ENCODE data around the gene PACSIN1.
"Not testable (repeated sequence)": the region's sequence is repeated elsewhere in the genome, so short reads cannot be mapped to it uniquely, and the experiment has no call there.

PACSIN1 gene

GRCh38 chr6:34457742-34458735 is 7.8 kb upstream of the PACSIN1 start:
- no peak for DNase-seq (ENCODE audit: low spot score)

GRCh38 chr6:34459899-34460593 is 5.8 kb upstream of the PACSIN1 start:
- DNase-seq (ENCODE audit: low spot score) = peak; percentile 61

GRCh38 chr6:34460796-34461507 is 4.9 kb upstream of the PACSIN1 start:
- no peak for DNase-seq (ENCODE audit: low spot score)

- no peak for DNase-seq (ENCODE audit: low spot score)
Observed at GRCh38 chr6:34462010-34462409, 3.9 kb upstream of the PACSIN1 start.

- peak; percentile 53 for DNase-seq (ENCODE audit: low spot score)
Observed at GRCh38 chr6:34462551-34462971, 3.3 kb upstream of the PACSIN1 start.

- no peak for DNase-seq (ENCODE audit: low spot score)
Observed at GRCh38 chr6:34463299-34463698, 2.6 kb upstream of the PACSIN1 start.

- no peak for DNase-seq (ENCODE audit: low spot score)
Observed at GRCh38 chr6:34463849-34464248, 2.0 kb upstream of the PACSIN1 start.

GRCh38 chr6:34466242-34467185 is 638 bp downstream of the PACSIN1 start:
- no peak for DNase-seq (ENCODE audit: low spot score)

- no peak for DNase-seq (ENCODE audit: low spot score)
Observed at GRCh38 chr6:34468378-34468892, 2.6 kb downstream of the PACSIN1 start.

GRCh38 chr6:34469499-34469898 is 3.6 kb downstream of the PACSIN1 start:
- DNase-seq (ENCODE audit: low spot score) = no peak

- DNase-seq (ENCODE audit: low spot score) = no peak
Observed at GRCh38 chr6:34472425-34472824, 6.5 kb downstream of the PACSIN1 start.

GRCh38 chr6:34473967-34474366 is 8.1 kb downstream of the PACSIN1 start:
- no peak for DNase-seq (ENCODE audit: low spot score)

- DNase-seq (ENCODE audit: low spot score) = no peak
Observed at GRCh38 chr6:34474754-34475153, 8.9 kb downstream of the PACSIN1 start.

GRCh38 chr6:34475238-34475682 is 9.4 kb downstream of the PACSIN1 start:
- no peak for DNase-seq (ENCODE audit: low spot score)

GRCh38 chr6:34475767-34476328 is 10.0 kb downstream of the PACSIN1 start:
- no peak for DNase-seq (ENCODE audit: low spot score)

GRCh38 chr6:34476447-34476846 is 10.6 kb downstream of the PACSIN1 start:
- DNase-seq (ENCODE audit: low spot score) = no peak

GRCh38 chr6:34476921-34477320 is 11.0 kb downstream of the PACSIN1 start:
- no peak for DNase-seq (ENCODE audit: low spot score)

GRCh38 chr6:34478796-34479195 is 12.9 kb downstream of the PACSIN1 start:
- no peak for DNase-seq (ENCODE audit: low spot score)

- DNase-seq (ENCODE audit: low spot score) = not testable (repeated sequence)
Observed at GRCh38 chr6:34483781-34484180, 17.9 kb downstream of the PACSIN1 start.

GRCh38 chr6:34484391-34484790 is 18.5 kb downstream of the PACSIN1 start:
- no peak for DNase-seq (ENCODE audit: low spot score)

- no peak for DNase-seq (ENCODE audit: low spot score)
Observed at GRCh38 chr6:34484899-34485298, 19.0 kb downstream of the PACSIN1 start.

Measured in AG08396 (cell line).